HUES6 (cell line): ENCODE measurements around the gene COL13A1.

Experiments used
- H3K27ac ChIP-seq: 2 replicates; pipeline ENCODE4 v1.7.0; 2013; ENCODE audit warnings: low read depth, mild to moderate bottlenecking, low read length, inconsistent platforms
- H3K27me3 ChIP-seq: 2 replicates; pipeline ENCODE4 v1.6.1; 2013; ENCODE audit warnings: low read length; ENCODE audit not compliant: control insufficient read depth, insufficient read depth
- H3K36me3 ChIP-seq: 2 replicates; pipeline ENCODE4 v1.6.1; 2013; ENCODE audit warnings: low read length; ENCODE audit not compliant: control insufficient read depth, insufficient read depth
- H3K4me1 ChIP-seq: 2 replicates; pipeline ENCODE4 v1.6.1; 2013; ENCODE audit warnings: low read length; ENCODE audit not compliant: control insufficient read depth, insufficient read depth
- H3K4me3 ChIP-seq: 2 replicates; pipeline ENCODE4 v1.5.1; 2013; ENCODE audit warnings: low read depth, low read length
- H3K9ac ChIP-seq: one replicate; pipeline ENCODE4 v1.6.1; 2013; ENCODE audit warnings: mild to moderate bottlenecking, low read length
- H3K9me3 ChIP-seq: 2 replicates; pipeline ENCODE4 v1.6.1; 2013; ENCODE audit warnings: low read depth, low read length; ENCODE audit not compliant: control insufficient read depth, insufficient read depth

COL13A1 gene

DNA sequence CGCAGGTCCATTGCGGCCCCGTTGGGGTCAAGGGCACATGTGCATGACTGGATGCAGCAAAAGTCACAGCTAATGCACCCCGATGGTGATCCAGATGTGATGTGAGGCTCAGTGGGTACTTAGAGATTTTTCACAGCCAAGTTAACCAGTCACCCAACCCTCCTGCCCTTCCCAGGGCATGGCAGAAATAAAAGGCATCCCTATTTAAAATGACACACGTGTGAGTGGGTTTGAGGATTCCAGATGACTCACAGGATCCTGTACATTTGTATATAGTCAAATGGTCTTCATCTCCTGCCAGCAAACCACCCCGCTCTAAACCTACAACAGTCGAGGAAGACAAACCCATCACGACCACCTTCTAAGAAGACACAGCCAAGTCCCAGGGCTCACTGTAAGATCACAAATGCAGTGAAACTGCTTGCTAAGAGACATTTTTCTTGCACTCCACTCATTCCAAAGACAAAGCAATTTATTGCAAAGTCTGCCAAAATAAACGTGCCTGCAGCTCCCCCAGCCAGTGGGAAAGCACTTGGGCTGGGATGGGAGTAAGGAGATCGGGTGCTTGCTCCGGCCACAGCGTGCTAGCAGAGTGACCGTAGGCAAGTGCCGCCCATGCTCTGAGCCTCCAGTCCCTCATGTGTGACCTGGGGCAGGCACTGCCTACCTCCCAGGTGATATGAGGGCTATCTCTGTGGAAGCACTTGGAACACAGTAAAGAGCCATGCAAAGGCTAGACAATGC lies 164.4 kb downstream of the COL13A1 start:
- Histone ChIP-seq H3K27ac (no peak overlapping the region), H3K9ac (no peak overlapping the region), H3K9me3 (no peaks in the 10 kb centered on the region), H3K27me3 (peaks cover 6% of the 10 kb centered on the region; the same call in 1 of the 2 replicates), H3K4me1 (peaks cover 20% of the 10 kb centered on the region; the same call in 1 of the 2 replicates), H3K36me3 (no peaks in the 10 kb centered on the region), H3K4me3 (no peak overlapping the region)

- Histone ChIP-seq H3K27me3 (peaks cover 12% of the 10 kb centered on the region; the same call in 1 of the 2 replicates), H3K36me3 (no peaks in the 10 kb centered on the region), H3K9me3 (no peaks in the 10 kb centered on the region), H3K27ac (no peak overlapping the region), H3K9ac (no peak overlapping the region), H3K4me3 (no peak overlapping the region), H3K4me1 (peaks cover 3% of the 10 kb centered on the region; the same call in 1 of the 2 replicates)
Observed at GRCh38 chr10:69968830-69969229, 167.1 kb downstream of the COL13A1 start.

DNA sequence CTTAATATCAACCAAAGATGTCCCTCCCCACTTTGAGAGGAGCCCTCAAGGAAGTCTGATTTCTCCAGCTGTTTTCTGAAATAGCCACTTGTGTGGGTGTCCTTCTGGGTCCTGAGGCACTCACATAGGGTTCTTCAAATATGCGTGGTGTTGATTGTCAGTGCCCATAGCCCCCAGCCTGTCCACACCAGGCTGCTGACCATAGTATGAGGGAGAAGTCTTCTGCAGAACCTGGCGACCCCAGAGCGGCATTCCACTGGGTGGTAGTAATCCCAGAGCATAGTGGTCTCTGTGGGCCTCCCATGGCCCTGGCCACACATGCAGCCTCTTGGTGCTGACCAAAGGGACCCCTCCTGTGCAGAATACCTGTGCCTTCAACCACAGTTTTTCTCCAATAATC lies 168.3 kb downstream of the COL13A1 start:
- peaks cover 12% of the 10 kb centered on the region; the same call in 1 of the 2 replicates for H3K27me3 ChIP-seq
- no peaks in the 10 kb centered on the region for H3K36me3 ChIP-seq
- no peak overlapping the region for H3K27ac ChIP-seq
- no peak overlapping the region for H3K9ac ChIP-seq
- peaks cover 3% of the 10 kb centered on the region; the same call in 1 of the 2 replicates for H3K4me1 ChIP-seq
- H3K9me3 ChIP-seq = no peaks in the 10 kb centered on the region
- no peak overlapping the region for H3K4me3 ChIP-seq

GRCh38 chr10:69972981-69973397 lies 171.3 kb downstream of the COL13A1 start:
- Histone ChIP-seq H3K9ac (no peak overlapping the region), H3K36me3 (no peaks in the 10 kb centered on the region), H3K4me1 (peaks cover 3% of the 10 kb centered on the region; the same call in 1 of the 2 replicates), H3K27me3 (0 out of 2 replicates have a peak, but pooled peaks cover 6% of the 10 kb centered on the region), H3K4me3 (no peak overlapping the region), H3K27ac (no peak overlapping the region), H3K9me3 (0 out of 2 replicates have a peak, but pooled peaks cover 2% of the 10 kb centered on the region)

DNA sequence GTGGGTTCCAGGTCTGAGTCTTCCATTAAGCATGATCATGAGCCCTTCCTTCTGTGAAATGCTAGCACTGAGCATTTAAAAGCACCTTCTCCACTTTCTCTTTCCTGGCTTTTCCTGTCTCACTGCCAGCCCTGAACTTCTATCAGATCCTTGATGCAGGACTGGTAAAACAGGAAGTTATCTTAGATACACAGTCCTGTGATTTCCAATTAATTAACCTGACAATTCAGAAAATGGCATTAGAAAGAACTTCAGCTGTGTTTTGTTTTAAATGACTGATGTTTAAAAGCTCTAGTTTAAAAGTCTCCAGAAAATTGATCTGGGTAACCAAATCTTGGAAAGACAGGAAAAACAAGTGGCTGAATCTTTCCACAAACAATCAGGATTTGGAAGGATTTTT lies 172.0 kb downstream of the COL13A1 start:
- Histone ChIP-seq H3K9me3 (0 out of 2 replicates have a peak, but pooled peaks cover 2% of the 10 kb centered on the region), H3K4me1 (peaks cover 3% of the 10 kb centered on the region; the same call in 1 of the 2 replicates), H3K9ac (no peak overlapping the region), H3K4me3 (no peak overlapping the region), H3K27ac (no peak overlapping the region), H3K27me3 (0 out of 2 replicates have a peak, but pooled peaks cover 6% of the 10 kb centered on the region), H3K36me3 (no peaks in the 10 kb centered on the region)

DNA sequence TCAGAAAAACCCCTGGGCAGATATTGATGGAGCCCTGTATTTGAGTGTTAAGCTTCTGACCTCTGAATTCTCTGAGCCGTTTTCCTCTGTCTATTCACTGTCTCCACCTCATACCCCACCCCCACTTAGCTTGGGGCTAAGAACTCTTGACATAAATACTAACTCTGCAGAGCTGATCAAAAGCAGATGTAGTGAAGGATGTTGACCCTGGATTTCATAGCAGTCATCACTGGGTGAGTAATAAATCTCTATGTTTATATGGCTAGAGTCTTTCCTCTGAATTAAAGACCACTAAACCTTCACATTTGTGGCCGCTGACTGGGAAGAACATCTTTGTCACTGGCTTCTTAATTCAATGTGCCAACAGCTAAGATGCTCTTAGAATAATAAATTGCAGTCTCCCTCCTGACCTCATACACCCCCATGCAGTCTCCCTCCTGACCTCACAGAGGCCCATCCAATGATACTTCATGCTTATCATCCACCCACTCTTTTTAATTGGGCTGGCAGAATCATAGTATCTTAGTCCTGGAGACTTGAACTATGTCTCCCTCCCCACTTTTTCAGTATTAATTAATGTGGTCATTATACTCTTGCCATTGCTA lies 172.9 kb downstream of the COL13A1 start:
- no peaks in the 10 kb centered on the region for H3K4me1 ChIP-seq
- H3K4me3 ChIP-seq = no peak overlapping the region
- no peaks in the 10 kb centered on the region for H3K36me3 ChIP-seq
- H3K27me3 ChIP-seq = 0 out of 2 replicates have a peak, but pooled peaks cover 6% of the 10 kb centered on the region
- H3K9me3 ChIP-seq = 0 out of 2 replicates have a peak, but pooled peaks cover 2% of the 10 kb centered on the region
- no peak overlapping the region for H3K27ac ChIP-seq
- H3K9ac ChIP-seq = no peak overlapping the region

DNA sequence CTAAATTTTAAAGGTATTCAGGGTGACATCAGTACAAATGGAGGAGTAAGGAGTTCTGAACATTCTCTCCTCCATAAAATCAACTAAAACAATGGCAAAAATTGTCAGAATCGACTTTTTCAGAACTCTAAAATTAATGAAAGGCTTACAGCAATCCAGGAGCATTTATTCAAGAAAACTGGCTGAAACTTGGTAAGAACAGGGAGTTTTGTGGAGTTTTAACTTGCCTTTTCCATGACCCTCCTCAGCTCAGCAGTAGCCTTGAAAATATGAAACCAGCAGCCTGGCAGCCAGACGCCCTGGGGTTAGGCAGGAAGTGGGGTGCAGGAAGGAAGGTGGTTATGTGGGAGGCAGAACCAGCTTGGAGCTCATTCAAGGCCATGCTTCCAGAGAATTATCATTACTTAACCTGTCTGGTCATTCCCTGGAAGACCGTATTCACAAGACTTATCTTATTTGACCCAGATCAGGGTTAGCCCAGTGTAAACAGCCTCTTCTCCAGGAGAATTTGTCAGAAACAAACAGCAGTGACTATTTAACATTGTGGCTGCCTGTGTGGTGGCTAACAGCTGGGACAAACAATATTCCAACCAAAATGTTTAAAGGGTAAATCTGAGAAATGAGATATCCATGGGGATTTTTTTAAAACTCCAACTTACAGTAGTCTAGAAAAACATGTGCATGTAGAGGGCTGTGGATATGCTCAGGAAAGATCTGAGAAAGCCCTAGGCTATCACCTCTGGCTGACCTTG lies 175.3 kb downstream of the COL13A1 start:
- no peaks in the 10 kb centered on the region for H3K4me1 ChIP-seq
- H3K27ac ChIP-seq = no peak overlapping the region
- H3K27me3 ChIP-seq = 0 out of 2 replicates have a peak, but pooled peaks cover 6% of the 10 kb centered on the region
- 0 out of 2 replicates have a peak, but pooled peaks cover 5% of the 10 kb centered on the region for H3K9me3 ChIP-seq
- no peak overlapping the region for H3K9ac ChIP-seq
- H3K36me3 ChIP-seq = no peaks in the 10 kb centered on the region
- H3K4me3 ChIP-seq = no peak overlapping the region

DNA sequence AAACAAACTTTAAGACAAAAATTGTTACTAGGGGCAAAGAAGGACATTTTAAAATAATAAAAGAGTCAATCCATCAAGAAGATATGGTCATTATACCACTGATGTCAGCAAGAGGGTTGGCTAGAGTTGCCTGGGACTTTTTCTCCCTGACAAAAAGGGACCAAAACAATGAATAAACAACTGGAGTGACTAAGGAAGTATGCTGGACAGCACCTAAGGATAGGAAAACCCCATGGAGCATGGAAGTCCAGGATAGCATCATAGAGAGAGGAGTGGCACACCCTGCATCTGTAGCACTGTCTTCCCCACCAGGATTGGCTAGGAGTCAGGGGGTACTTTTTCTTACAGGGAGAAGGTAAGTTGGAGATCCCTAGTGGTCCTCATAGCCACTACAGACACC lies 177.5 kb downstream of the COL13A1 start:
- Histone ChIP-seq H3K9ac (no peak overlapping the region), H3K9me3 (0 out of 2 replicates have a peak, but pooled peaks cover 5% of the 10 kb centered on the region), H3K27me3 (no peaks in the 10 kb centered on the region), H3K27ac (no peak overlapping the region), H3K4me3 (no peak overlapping the region), H3K36me3 (no peaks in the 10 kb centered on the region), H3K4me1 (no peaks in the 10 kb centered on the region)

GRCh38 chr10:69980672-69981071 lies 179.0 kb downstream of the COL13A1 start:
- Histone ChIP-seq H3K9ac (no peak overlapping the region), H3K4me3 (no peak overlapping the region), H3K27me3 (no peaks in the 10 kb centered on the region), H3K27ac (no peak overlapping the region), H3K4me1 (no peaks in the 10 kb centered on the region), H3K9me3 (0 out of 2 replicates have a peak, but pooled peaks cover 5% of the 10 kb centered on the region), H3K36me3 (no peaks in the 10 kb centered on the region)

GRCh38 chr10:69988094-69988493 lies 186.4 kb downstream of the COL13A1 start:
- Histone ChIP-seq H3K4me1 (no peaks in the 10 kb centered on the region), H3K27ac (no peak overlapping the region), H3K9me3 (no peaks in the 10 kb centered on the region), H3K9ac (no peak overlapping the region), H3K27me3 (peaks cover 6% of the 10 kb centered on the region; the same call in 1 of the 2 replicates), H3K4me3 (no peak overlapping the region), H3K36me3 (no peaks in the 10 kb centered on the region)
